Caco-2 (cell line): ENCODE data around the gene ADCYAP1R1. TPM values are rescaled to one million over a fixed set of nuclear protein-coding genes. Genes with fewer than 3 reads are reported as not detected.

Experiments used
- BruUV-seq: library from RNA; stranded (reverse); fragments of 400-500 nt; replicated peaks from 2 replicates; lab custom pipeline; 2021; lab: Mats Ljungman, UMichigan
- CTCF ChIA-PET: fragments of 300-600 bp; sonication (Branson Sonifier 250); formaldehyde crosslinking; loops from one replicate; lab custom pipeline; 2022; ENCODE audit warnings: antibody characterized with exemption; lab: Charles Lee
- POLR2A ChIA-PET: fragments of 300-600 bp; sonication (Branson Sonifier 250); formaldehyde crosslinking; loops from one replicate; lab custom pipeline; 2022; ENCODE audit warnings: antibody characterized with exemption; lab: Charles Lee
- DNase-seq, 2 experiments: peaks; one replicate each; pipeline versions ENCODE4 v3.0.0 to v3.0.0-alpha.2; 2020 to 2022
- H3K27me3 ChIP-seq: replicated peaks from 2 replicates; pipeline ENCODE4 v1.6.0; 2011; ENCODE audit warnings: low read length; ENCODE audit not compliant: control insufficient read depth, insufficient read depth
- H3K36me3 ChIP-seq: 2 replicates; pipeline ENCODE4 v1.5.1; 2011; ENCODE audit warnings: low read length; ENCODE audit not compliant: control insufficient read depth, insufficient read depth
- H3K4me1 ChIP-seq: fragments of 250-450 bp; sonication (Bioruptor Pico); 2 replicates; pipeline ENCODE4 v1.5.1; 2020; ENCODE audit warnings: mild to moderate bottlenecking
- H3K4me3 ChIP-seq: 2 replicates; pipeline ENCODE4 v1.5.1; 2011; ENCODE audit warnings: low read depth, mild to moderate bottlenecking, control low read depth, low read length
- H3K9me3 ChIP-seq: fragments of 250-450 bp; sonication (Bioruptor Pico); 2 replicates; pipeline ENCODE4 v1.5.1; 2020; ENCODE audit warnings: mild to moderate bottlenecking, moderate library complexity
- H3K27ac Mint-ChIP-seq: one replicate; pipeline ENCODE4 v1.8.0; 2022; ENCODE audit warnings: mixed read lengths; ENCODE audit not compliant: unreplicated experiment
- H3K27me3 Mint-ChIP-seq: one replicate; pipeline ENCODE4 v1.8.0; 2022; ENCODE audit warnings: mixed read lengths; ENCODE audit not compliant: insufficient read depth, unreplicated experiment
- H3K36me3 Mint-ChIP-seq: one replicate; pipeline ENCODE4 v1.8.0; 2022; ENCODE audit warnings: mild to moderate bottlenecking, mixed read lengths; ENCODE audit not compliant: insufficient read depth, unreplicated experiment
- H3K4me1 Mint-ChIP-seq: one replicate; pipeline ENCODE4 v1.8.0; 2022; ENCODE audit warnings: low read depth, mixed read lengths; ENCODE audit not compliant: unreplicated experiment
- H3K4me3 Mint-ChIP-seq: one replicate; pipeline ENCODE4 v1.8.0; 2022; ENCODE audit warnings: mild to moderate bottlenecking, moderate library complexity, mixed read lengths; ENCODE audit not compliant: unreplicated experiment
- H3K9me3 Mint-ChIP-seq: one replicate; pipeline ENCODE4 v1.8.0; 2022; ENCODE audit warnings: mixed read lengths; ENCODE audit not compliant: unreplicated experiment
- CTCF ChIP-seq, 2 experiments: fragments of 200-600 bp in 1 of 2; IDR thresholded peaks; 1 replicate in 1 of 2; 2 replicates in 1 of 2; pipeline versions ENCODE4 v1.5.1 to v1.8.0; 2011 to 2022; ENCODE audit warnings: antibody characterized with exemption in 1 of 2, control low read depth in 1 of 2, inconsistent platforms in 1 of 2, low read depth in 1 of 2, low read length in 1 of 2, mild to moderate bottlenecking in 1 of 2, moderate library complexity in 1 of 2; ENCODE audit not compliant: insufficient read depth in 1 of 2, severe bottlenecking in 1 of 2, unreplicated experiment in 1 of 2
- intact Hi-C: fragments of 100-400 bp; cut with micrococcal nuclease; formaldehyde crosslinking; loops from one replicate; pipeline ENCODE4 v1.10.0; 2022; ENCODE audit not compliant: unreplicated experiment
- total RNA-seq: library from RNA; stranded (reverse); gene quantifications from 2 replicates; pipeline ENCODE4 v1.2.3, GENCODE V29; 2022

The ADCYAP1R1 gene
- total RNA-seq, 1 experiment from 2014 or later: not detected

GRCh38 chr7:31082447-31082846 lies 30.3 kb downstream of the ADCYAP1R1 start:
- H3K9me3 ChIP-seq: no peaks in the 10 kb centered on the region
- H3K4me1 ChIP-seq: no peaks in the 10 kb centered on the region
- POLR2A ChIA-PET: no interaction called here
- peaks cover 1% of the 10 kb centered on the region for H3K27me3 ChIP-seq
- Mint-ChIP-seq H3K4me1 (no peaks in the 10 kb centered on the region), H3K36me3 (no peaks in the 10 kb centered on the region), H3K9me3 (no peaks in the 10 kb centered on the region), H3K4me3 (no peak overlapping the region), H3K27me3 (peaks cover 17% of the 10 kb centered on the region), H3K27ac (no peak overlapping the region)
- no peak overlapping the region for H3K4me3 ChIP-seq
- no peak for DNase-seq
- no peaks in the 10 kb centered on the region for H3K36me3 ChIP-seq
- no TSS peak for BruUV-seq
- intact Hi-C loops: no loop called here
- no peak for TF ChIP-seq CTCF (IDR thresholded peaks at IDR 0.05; ENCODE audit: insufficient read depth in 1 of 2, low read depth in 1 of 2, low read length in 1 of 2, severe bottlenecking in 1 of 2, unreplicated experiment in 1 of 2)
- CTCF ChIA-PET: interaction anchor here (1.0 kb wide), 1 partner anchor 21 kb away, joined by 3 read pairs; no protein-coding TSS in a partner anchor

DNA sequence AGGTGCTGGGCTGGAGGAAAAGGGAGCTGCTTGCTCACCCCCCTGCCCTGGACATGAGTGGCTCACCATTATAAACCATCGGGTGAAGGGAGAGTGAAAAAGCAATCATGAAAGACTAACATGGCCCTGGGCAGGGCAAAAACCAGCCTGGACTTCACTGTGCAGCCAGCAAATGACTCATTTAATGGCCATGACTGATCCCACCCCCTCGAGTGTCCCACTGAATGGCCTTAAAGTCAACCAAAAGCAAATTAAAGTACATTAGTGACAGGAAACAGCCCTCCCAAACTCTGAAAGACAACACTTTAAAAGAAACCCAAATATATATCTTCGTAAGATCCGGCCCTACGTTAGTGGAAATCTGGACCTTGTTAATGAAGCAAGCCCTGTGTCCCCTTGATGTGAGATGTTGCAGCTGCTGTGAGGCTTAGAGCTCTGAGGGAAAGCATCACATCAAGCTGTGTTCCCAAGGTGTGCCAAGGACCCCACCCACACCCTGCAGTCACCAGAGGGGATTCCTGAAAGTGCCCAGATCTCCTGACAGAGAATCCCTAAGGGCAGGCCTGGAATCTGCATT lies 31.2 kb downstream of the ADCYAP1R1 start:
- Mint-ChIP-seq H3K9me3 (no peaks in the 10 kb centered on the region), H3K4me1 (no peaks in the 10 kb centered on the region), H3K27me3 (peaks cover 18% of the 10 kb centered on the region), H3K4me3 (no peak overlapping the region), H3K36me3 (no peaks in the 10 kb centered on the region), H3K27ac (no peak overlapping the region)
- Histone ChIP-seq H3K36me3 (no peaks in the 10 kb centered on the region), H3K27me3 (peaks cover 1% of the 10 kb centered on the region), H3K4me1 (no peaks in the 10 kb centered on the region), H3K4me3 (no peak overlapping the region), H3K9me3 (no peaks in the 10 kb centered on the region; the same call in 1 of the 2 replicates)
- no peak for DNase-seq
- no peak for TF ChIP-seq CTCF (IDR thresholded peaks at IDR 0.05; ENCODE audit: insufficient read depth in 1 of 2, low read depth in 1 of 2, low read length in 1 of 2, severe bottlenecking in 1 of 2, unreplicated experiment in 1 of 2)
- intact Hi-C loops: no loop called here
- ChIA-PET POLR2A (no interaction called here), CTCF (no interaction called here)
- BruUV-seq: no TSS peak

- no peak for DNase-seq
- Histone ChIP-seq H3K9me3 (no peaks in the 10 kb centered on the region; the same call in 1 of the 2 replicates), H3K36me3 (no peaks in the 10 kb centered on the region), H3K4me1 (no peaks in the 10 kb centered on the region), H3K4me3 (no peak overlapping the region), H3K27me3 (peaks cover under 1% of the 10 kb centered on the region)
- H3K4me1 Mint-ChIP-seq: no peaks in the 10 kb centered on the region
- ChIA-PET POLR2A (no interaction called here), CTCF (no interaction called here)
- H3K36me3 Mint-ChIP-seq: no peaks in the 10 kb centered on the region
- no peak overlapping the region for H3K27ac Mint-ChIP-seq
- peaks cover 24% of the 10 kb centered on the region for H3K27me3 Mint-ChIP-seq
- TF ChIP-seq CTCF (IDR thresholded peaks at IDR 0.05; ENCODE audit: insufficient read depth in 1 of 2, low read depth in 1 of 2, low read length in 1 of 2, severe bottlenecking in 1 of 2, unreplicated experiment in 1 of 2): no peak
- H3K9me3 Mint-ChIP-seq: no peaks in the 10 kb centered on the region
- intact Hi-C loops: no loop called here
- BruUV-seq: no TSS peak
- no peak overlapping the region for H3K4me3 Mint-ChIP-seq
These were observed 32.1 kb downstream of the ADCYAP1R1 start for GRCh38 chr7:31084226-31084625.
